ENCODE data around the gene OXCT1. TPM values are rescaled to one million over a fixed set of nuclear protein-coding genes. Genes with fewer than 3 reads are reported as not detected.

The OXCT1 gene
- total and polyA plus RNA-seq, 9 of the 15 experiments (the other 6 are each of a cell fraction or from before 2014, with no cell fraction given) = 24.7 to 61.2 (median 41.9) TPM

GRCh38 chr5:41903892-41904799 is 33.9 kb upstream of the OXCT1 start, which contains the start of gene RIMOC1 (continued):
- TF ChIP-seq SRSF3 (IDR thresholded peaks at IDR 0.05; ENCODE audit: insufficient read depth, low read length) (no peak), CREB3 (tag; conservative IDR thresholded peaks at IDR 0.05; ENCODE audit: low read depth) (no peak), NKRF (IDR thresholded peaks at IDR 0.05; ENCODE audit: borderline replicate concordance) (peak; percentile 99), CEBPB (tag; IDR thresholded peaks at IDR 0.05) (no peak), ARID2 (IDR thresholded peaks at IDR 0.05) (no peak), SFPQ (IDR thresholded peaks at IDR 0.05; ENCODE audit: low read depth, low read length) (no peak), ZNF699 (CRISPR knock-in tag; IDR thresholded peaks at IDR 0.05; ENCODE audit: insufficient replicate concordance) (no peak), JUND (IDR thresholded peaks at IDR 0.05; ENCODE audit: borderline replicate concordance, low read depth, low read length) (peak; percentile 55; the same call in 1 of the 2 replicates), JUND (tag; IDR thresholded peaks at IDR 0.05; ENCODE audit: borderline replicate concordance, low read depth, low read length) (no peak; the same call in 2 of the 3 replicates), SP1 (CRISPR knock-in tag; IDR thresholded peaks at IDR 0.05) (peak; percentile 96), SMARCA5 (IDR thresholded peaks at IDR 0.05) (no peak), YBX1 (IDR thresholded peaks at IDR 0.05) (no peak), ZNF518B (CRISPR knock-in tag; IDR thresholded peaks at IDR 0.05) (no peak), SIN3B (IDR thresholded peaks at IDR 0.05; ENCODE audit: low read depth) (peak; percentile 99), GTF2E2 (tag; IDR thresholded peaks at IDR 0.05) (peak; percentile 99), ZBTB5 (IDR thresholded peaks at IDR 0.05) (no peak)

All from K562 (cell line).